Measurements from ENCODE around the gene PRKCA. TPM values are rescaled to one million over a fixed set of nuclear protein-coding genes. Genes with fewer than 3 reads are reported as not detected.
A peak's percentile ranks its signal among the peaks of the same experiment; 100 is the strongest.

PRKCA gene
- total and polyA plus RNA-seq, 10 of the 15 experiments (the other 5 are each of a cell fraction or from before 2014, with no cell fraction given): 0.11 to 14.6 (median 0.72) TPM

DNA sequence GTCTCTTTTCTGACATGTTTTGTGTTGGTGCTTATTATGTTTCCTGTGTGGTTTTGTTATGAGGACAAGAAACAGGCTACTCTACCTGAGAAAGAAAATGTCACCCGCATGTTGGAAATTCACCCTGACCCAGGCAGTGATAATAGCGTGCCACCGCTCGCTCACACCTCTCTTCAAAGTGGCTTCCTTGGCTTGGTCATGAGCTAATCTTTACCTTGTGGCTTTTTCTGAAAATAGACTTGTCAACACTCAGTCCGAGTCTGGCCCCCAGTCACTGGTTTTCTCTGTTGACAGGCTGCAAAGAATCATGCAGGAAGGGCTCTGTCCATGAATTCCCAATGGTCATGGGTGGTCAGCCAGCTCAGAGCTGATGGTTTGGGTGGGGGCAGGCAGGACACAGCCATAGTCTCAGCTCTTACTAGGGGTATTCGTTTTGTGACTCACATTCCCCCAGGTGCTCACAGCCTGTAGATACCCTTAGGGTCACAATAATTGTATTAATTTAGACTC is 411.2 kb downstream of the PRKCA start (continued):
- TF ChIP-seq, protein P1, sequence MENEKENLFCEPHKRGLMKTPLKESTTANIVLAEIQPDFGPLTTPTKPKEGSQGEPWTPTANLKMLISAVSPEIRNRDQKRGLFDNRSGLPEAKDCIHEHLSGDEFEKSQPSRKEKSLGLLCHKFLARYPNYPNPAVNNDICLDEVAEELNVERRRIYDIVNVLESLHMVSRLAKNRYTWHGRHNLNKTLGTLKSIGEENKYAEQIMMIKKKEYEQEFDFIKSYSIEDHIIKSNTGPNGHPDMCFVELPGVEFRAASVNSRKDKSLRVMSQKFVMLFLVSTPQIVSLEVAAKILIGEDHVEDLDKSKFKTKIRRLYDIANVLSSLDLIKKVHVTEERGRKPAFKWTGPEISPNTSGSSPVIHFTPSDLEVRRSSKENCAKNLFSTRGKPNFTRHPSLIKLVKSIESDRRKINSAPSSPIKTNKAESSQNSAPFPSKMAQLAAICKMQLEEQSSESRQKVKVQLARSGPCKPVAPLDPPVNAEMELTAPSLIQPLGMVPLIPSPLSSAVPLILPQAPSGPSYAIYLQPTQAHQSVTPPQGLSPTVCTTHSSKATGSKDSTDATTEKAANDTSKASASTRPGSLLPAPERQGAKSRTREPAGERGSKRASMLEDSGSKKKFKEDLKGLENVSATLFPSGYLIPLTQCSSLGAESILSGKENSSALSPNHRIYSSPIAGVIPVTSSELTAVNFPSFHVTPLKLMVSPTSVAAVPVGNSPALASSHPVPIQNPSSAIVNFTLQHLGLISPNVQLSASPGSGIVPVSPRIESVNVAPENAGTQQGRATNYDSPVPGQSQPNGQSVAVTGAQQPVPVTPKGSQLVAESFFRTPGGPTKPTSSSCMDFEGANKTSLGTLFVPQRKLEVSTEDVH (IDR thresholded peaks at IDR 0.05; ENCODE audit: low read depth, partially characterized antibody): peak; percentile 54
- TF ChIP-seq SIX5 (IDR thresholded peaks at IDR 0.05; ENCODE audit: low read depth, low read length, severe bottlenecking) (no peak), CHD1 (IDR thresholded peaks at IDR 0.05; ENCODE audit: low read depth, low read length) (no peak), JUND (IDR thresholded peaks at IDR 0.05; ENCODE audit: low read depth, low read length) (peak; percentile 60), ZZZ3 (IDR thresholded peaks at IDR 0.05; ENCODE audit: control insufficient read depth, insufficient read length, low read depth) (no peak), NR2F1 (conservative IDR thresholded peaks at IDR 0.05) (peak; percentile 90), SP1 (IDR thresholded peaks at IDR 0.05; ENCODE audit: low read depth, low read length) (peak; percentile 63), FOXM1 (IDR thresholded peaks at IDR 0.05; ENCODE audit: low read depth, low read length) (peak; percentile 96), SREBF1 (IDR thresholded peaks at IDR 0.05; ENCODE audit: low read length) (no peak)
- TF ChIP-seq, protein P2, sequence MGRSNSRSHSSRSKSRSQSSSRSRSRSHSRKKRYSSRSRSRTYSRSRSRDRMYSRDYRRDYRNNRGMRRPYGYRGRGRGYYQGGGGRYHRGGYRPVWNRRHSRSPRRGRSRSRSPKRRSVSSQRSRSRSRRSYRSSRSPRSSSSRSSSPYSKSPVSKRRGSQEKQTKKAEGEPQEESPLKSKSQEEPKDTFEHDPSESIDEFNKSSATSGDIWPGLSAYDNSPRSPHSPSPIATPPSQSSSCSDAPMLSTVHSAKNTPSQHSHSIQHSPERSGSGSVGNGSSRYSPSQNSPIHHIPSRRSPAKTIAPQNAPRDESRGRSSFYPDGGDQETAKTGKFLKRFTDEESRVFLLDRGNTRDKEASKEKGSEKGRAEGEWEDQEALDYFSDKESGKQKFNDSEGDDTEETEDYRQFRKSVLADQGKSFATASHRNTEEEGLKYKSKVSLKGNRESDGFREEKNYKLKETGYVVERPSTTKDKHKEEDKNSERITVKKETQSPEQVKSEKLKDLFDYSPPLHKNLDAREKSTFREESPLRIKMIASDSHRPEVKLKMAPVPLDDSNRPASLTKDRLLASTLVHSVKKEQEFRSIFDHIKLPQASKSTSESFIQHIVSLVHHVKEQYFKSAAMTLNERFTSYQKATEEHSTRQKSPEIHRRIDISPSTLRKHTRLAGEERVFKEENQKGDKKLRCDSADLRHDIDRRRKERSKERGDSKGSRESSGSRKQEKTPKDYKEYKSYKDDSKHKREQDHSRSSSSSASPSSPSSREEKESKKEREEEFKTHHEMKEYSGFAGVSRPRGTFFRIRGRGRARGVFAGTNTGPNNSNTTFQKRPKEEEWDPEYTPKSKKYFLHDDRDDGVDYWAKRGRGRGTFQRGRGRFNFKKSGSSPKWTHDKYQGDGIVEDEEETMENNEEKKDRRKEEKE (IDR thresholded peaks at IDR 0.05): no peak
- TF ChIP-seq, protein P3, sequence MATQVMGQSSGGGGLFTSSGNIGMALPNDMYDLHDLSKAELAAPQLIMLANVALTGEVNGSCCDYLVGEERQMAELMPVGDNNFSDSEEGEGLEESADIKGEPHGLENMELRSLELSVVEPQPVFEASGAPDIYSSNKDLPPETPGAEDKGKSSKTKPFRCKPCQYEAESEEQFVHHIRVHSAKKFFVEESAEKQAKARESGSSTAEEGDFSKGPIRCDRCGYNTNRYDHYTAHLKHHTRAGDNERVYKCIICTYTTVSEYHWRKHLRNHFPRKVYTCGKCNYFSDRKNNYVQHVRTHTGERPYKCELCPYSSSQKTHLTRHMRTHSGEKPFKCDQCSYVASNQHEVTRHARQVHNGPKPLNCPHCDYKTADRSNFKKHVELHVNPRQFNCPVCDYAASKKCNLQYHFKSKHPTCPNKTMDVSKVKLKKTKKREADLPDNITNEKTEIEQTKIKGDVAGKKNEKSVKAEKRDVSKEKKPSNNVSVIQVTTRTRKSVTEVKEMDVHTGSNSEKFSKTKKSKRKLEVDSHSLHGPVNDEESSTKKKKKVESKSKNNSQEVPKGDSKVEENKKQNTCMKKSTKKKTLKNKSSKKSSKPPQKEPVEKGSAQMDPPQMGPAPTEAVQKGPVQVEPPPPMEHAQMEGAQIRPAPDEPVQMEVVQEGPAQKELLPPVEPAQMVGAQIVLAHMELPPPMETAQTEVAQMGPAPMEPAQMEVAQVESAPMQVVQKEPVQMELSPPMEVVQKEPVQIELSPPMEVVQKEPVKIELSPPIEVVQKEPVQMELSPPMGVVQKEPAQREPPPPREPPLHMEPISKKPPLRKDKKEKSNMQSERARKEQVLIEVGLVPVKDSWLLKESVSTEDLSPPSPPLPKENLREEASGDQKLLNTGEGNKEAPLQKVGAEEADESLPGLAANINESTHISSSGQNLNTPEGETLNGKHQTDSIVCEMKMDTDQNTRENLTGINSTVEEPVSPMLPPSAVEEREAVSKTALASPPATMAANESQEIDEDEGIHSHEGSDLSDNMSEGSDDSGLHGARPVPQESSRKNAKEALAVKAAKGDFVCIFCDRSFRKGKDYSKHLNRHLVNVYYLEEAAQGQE (IDR thresholded peaks at IDR 0.05; ENCODE audit: low read depth, low read length): no peak
- TF ChIP-seq, protein P4, sequence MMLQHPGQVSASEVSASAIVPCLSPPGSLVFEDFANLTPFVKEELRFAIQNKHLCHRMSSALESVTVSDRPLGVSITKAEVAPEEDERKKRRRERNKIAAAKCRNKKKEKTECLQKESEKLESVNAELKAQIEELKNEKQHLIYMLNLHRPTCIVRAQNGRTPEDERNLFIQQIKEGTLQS (IDR thresholded peaks at IDR 0.05; ENCODE audit: borderline replicate concordance, extremely low read depth, low read depth, low read length): no peak
- TF ChIP-seq, protein P5, sequence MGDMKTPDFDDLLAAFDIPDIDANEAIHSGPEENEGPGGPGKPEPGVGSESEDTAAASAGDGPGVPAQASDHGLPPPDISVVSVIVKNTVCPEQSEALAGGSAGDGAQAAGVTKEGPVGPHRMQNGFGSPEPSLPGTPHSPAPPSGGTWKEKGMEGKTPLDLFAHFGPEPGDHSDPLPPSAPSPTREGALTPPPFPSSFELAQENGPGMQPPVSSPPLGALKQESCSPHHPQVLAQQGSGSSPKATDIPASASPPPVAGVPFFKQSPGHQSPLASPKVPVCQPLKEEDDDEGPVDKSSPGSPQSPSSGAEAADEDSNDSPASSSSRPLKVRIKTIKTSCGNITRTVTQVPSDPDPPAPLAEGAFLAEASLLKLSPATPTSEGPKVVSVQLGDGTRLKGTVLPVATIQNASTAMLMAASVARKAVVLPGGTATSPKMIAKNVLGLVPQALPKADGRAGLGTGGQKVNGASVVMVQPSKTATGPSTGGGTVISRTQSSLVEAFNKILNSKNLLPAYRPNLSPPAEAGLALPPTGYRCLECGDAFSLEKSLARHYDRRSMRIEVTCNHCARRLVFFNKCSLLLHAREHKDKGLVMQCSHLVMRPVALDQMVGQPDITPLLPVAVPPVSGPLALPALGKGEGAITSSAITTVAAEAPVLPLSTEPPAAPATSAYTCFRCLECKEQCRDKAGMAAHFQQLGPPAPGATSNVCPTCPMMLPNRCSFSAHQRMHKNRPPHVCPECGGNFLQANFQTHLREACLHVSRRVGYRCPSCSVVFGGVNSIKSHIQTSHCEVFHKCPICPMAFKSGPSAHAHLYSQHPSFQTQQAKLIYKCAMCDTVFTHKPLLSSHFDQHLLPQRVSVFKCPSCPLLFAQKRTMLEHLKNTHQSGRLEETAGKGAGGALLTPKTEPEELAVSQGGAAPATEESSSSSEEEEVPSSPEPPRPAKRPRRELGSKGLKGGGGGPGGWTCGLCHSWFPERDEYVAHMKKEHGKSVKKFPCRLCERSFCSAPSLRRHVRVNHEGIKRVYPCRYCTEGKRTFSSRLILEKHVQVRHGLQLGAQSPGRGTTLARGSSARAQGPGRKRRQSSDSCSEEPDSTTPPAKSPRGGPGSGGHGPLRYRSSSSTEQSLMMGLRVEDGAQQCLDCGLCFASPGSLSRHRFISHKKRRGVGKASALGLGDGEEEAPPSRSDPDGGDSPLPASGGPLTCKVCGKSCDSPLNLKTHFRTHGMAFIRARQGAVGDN (IDR thresholded peaks at IDR 0.05): peak; percentile 97
- TF ChIP-seq, protein P6, sequence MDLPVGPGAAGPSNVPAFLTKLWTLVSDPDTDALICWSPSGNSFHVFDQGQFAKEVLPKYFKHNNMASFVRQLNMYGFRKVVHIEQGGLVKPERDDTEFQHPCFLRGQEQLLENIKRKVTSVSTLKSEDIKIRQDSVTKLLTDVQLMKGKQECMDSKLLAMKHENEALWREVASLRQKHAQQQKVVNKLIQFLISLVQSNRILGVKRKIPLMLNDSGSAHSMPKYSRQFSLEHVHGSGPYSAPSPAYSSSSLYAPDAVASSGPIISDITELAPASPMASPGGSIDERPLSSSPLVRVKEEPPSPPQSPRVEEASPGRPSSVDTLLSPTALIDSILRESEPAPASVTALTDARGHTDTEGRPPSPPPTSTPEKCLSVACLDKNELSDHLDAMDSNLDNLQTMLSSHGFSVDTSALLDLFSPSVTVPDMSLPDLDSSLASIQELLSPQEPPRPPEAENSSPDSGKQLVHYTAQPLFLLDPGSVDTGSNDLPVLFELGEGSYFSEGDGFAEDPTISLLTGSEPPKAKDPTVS (IDR thresholded peaks at IDR 0.05; ENCODE audit: low read depth, low read length): no peak

Measured in GM12878 (cell line).